HepG2 (cell line): ENCODE results near the gene SEMA4B. TPM values are rescaled to one million over a fixed set of nuclear protein-coding genes. Genes with fewer than 3 reads are reported as not detected.
A peak's percentile ranks its signal among the peaks of the same experiment; 100 is the strongest.

Experiments used
- ATAC-seq: fragments of 200-7000 bp; cut with Tn5 transposase; 3 replicates; pipeline ENCODE4 v1.9.1; 2020; ENCODE audit warnings: mild to moderate bottlenecking, moderate library complexity
- BruUV-seq: library from RNA; stranded (reverse); fragments of 400-500 nt; replicated peaks from 2 replicates; lab custom pipeline; 2021; lab: Mats Ljungman, UMichigan
- CTCF ChIA-PET: fragments of 300-600 bp; formaldehyde crosslinking; extraction: SDS; loops from one replicate; lab custom pipeline; 2021; ENCODE audit warnings: low total read pairs, inconsistent platforms, low intra/inter-chr PET ratio; lab: Yijun Ruan, JAX
- POLR2A ChIA-PET: fragments of 350-600 bp; sonication (Branson Sonifier 250); formaldehyde crosslinking; loops from one replicate; lab custom pipeline; 2020; ENCODE audit warnings: antibody characterized with exemption, inconsistent platforms; lab: Yijun Ruan, JAX
- DNase-seq: peaks from one replicate; pipeline ENCODE4 v3.0.0-alpha.2; 2015; ENCODE audit warnings: low spot score
- FAIRE-seq: peaks from 3 replicates; lab custom pipeline; 2011; peaks lifted over from hg19 to GRCh38; lab: Jason Lieb, UNC
- H2AFZ ChIP-seq: one replicate; pipeline ENCODE4 v1.6.1; 2011; ENCODE audit warnings: low read length, inconsistent platforms
- H3K27ac ChIP-seq: fragments of 300-600 bp; 3 replicates; pipeline ENCODE4 v1.8.0; 2011; ENCODE audit warnings: mixed run types, mild to moderate bottlenecking, mixed read lengths, low read length, inconsistent platforms; ENCODE audit not compliant: insufficient read depth; ENCODE audit errors: extremely low read length
- H3K27me3 ChIP-seq, 2 experiments: fragments of 200-600 bp in 1 of 2; 2 replicates in 1 of 2; 3 replicates in 1 of 2; pipeline versions ENCODE4 v1.6.0 to v1.8.0; 2011; ENCODE audit warnings: low read length in 2 of 2, mild to moderate bottlenecking in 2 of 2, moderate library complexity in 2 of 2, inconsistent platforms in 1 of 2; ENCODE audit not compliant: insufficient read depth in 2 of 2, control insufficient read depth in 1 of 2
- H3K36me3 ChIP-seq, 2 experiments: fragments of 200-600 bp in 1 of 2; replicated peaks in 1 of 2; 2 replicates in 1 of 2; 3 replicates in 1 of 2; pipeline versions ENCODE4 v1.5.1 to v1.8.0; 2011; ENCODE audit warnings: low read length in 2 of 2, inconsistent platforms in 1 of 2; ENCODE audit not compliant: insufficient read depth in 2 of 2, control insufficient read depth in 1 of 2
- H3K4me1 ChIP-seq: 2 replicates; pipeline ENCODE4 v1.5.1; 2012; ENCODE audit warnings: low read length, inconsistent platforms; ENCODE audit not compliant: insufficient read depth
- H3K4me2 ChIP-seq: 2 replicates; pipeline ENCODE4 v1.6.0; 2011; ENCODE audit warnings: low read depth, low read length, inconsistent platforms
- H3K4me3 ChIP-seq, 3 experiments: fragments of 200-600 bp in 1 of 3; sonication (generic), shearing (Covaris generic) in 1 of 3; replicated peaks in 1 of 3; 2 replicates each; pipeline ENCODE4 v1.5.1; 2011 to 2016; ENCODE audit warnings: low read length in 3 of 3, inconsistent platforms in 2 of 3, low read depth in 2 of 3, mild to moderate bottlenecking in 2 of 3, control low read depth in 1 of 3, mixed read lengths in 1 of 3; ENCODE audit not compliant: insufficient read depth in 1 of 3
- H3K79me2 ChIP-seq: one replicate; pipeline ENCODE4 v1.6.1; 2011; ENCODE audit warnings: low read length, inconsistent platforms; ENCODE audit not compliant: insufficient read depth
- H3K9ac ChIP-seq: 2 replicates; pipeline ENCODE4 v1.6.0; 2011; ENCODE audit warnings: mild to moderate bottlenecking, low read depth, low read length, inconsistent platforms; ENCODE audit not compliant: insufficient read depth
- H3K9me3 ChIP-seq: 2 replicates; pipeline ENCODE4 v1.5.1; 2012; ENCODE audit warnings: mild to moderate bottlenecking, low read length
- H4K20me1 ChIP-seq: 2 replicates; pipeline ENCODE4 v1.6.0; 2011; ENCODE audit warnings: inconsistent platforms, mild to moderate bottlenecking, low read length, moderate library complexity; ENCODE audit not compliant: insufficient read depth
- BCL6 ChIP-seq: IDR thresholded peaks from 2 replicates; pipeline ENCODE4 v1.6.1; 2016; ENCODE audit warnings: missing genetic modification reagents, missing compliant biosample characterization
- CBX2 ChIP-seq, 2 experiments: fragments of 200-600 bp in 1 of 2; sonication (generic); formaldehyde crosslinking in 1 of 2; IDR thresholded peaks; 2 replicates each; pipeline versions ENCODE4 v1.7.0 to v1.8.1; 2018 to 2022; ENCODE audit warnings: low read depth in 2 of 2, low read length in 1 of 2, mild to moderate bottlenecking in 1 of 2, missing genetic modification reagents in 1 of 2
- GPN1 ChIP-seq: sonication (generic); formaldehyde crosslinking; IDR thresholded peaks from 2 replicates; pipeline ENCODE4 v1.5.1; 2020; ENCODE audit warnings: missing genetic modification reagents, borderline replicate concordance
- NR2C2 ChIP-seq: sonication (generic); formaldehyde crosslinking; IDR thresholded peaks from 2 replicates; pipeline ENCODE4 v1.4.0; 2020; ENCODE audit warnings: missing genetic modification reagents, mild to moderate bottlenecking, moderate library complexity, borderline replicate concordance
- TCF7L2 ChIP-seq: IDR thresholded peaks from 2 replicates; pipeline ENCODE4 v1.6.1; 2011; ENCODE audit warnings: mild to moderate bottlenecking, low read depth, low read length, moderate library complexity
- TSC22D2 ChIP-seq: sonication (generic); formaldehyde crosslinking; IDR thresholded peaks from 2 replicates; pipeline ENCODE4 v1.5.1; 2020; ENCODE audit warnings: missing genetic modification reagents, mild to moderate bottlenecking, borderline replicate concordance
- ZFX ChIP-seq: sonication (generic); formaldehyde crosslinking; IDR thresholded peaks from 2 replicates; pipeline ENCODE4 v1.4.0; 2020; ENCODE audit warnings: mild to moderate bottlenecking, low read depth, missing genetic modification reagents, moderate library complexity
- ZNF292 ChIP-seq: sonication (generic); formaldehyde crosslinking; IDR thresholded peaks from 2 replicates; pipeline ENCODE4 v1.8.1; 2022; ENCODE audit warnings: mild to moderate bottlenecking, low read depth, missing genetic modification reagents, borderline replicate concordance
- ZNF331 ChIP-seq: sonication (generic); formaldehyde crosslinking; IDR thresholded peaks from 2 replicates; pipeline ENCODE4 v1.4.0; 2020; ENCODE audit warnings: missing genetic modification reagents
- ZNF512B ChIP-seq: sonication (generic); formaldehyde crosslinking; IDR thresholded peaks from 2 replicates; pipeline ENCODE4 v1.5.1; 2020; ENCODE audit warnings: missing genetic modification reagents, mild to moderate bottlenecking, borderline replicate concordance
- ZNF547 ChIP-seq: sonication (generic); formaldehyde crosslinking; IDR thresholded peaks from 2 replicates; pipeline ENCODE4 v1.5.1; 2020; ENCODE audit warnings: mild to moderate bottlenecking, missing genetic modification reagents
- ZNF788 ChIP-seq: sonication (generic); formaldehyde crosslinking; IDR thresholded peaks from 2 replicates; pipeline ENCODE4 v1.5.0; 2020; ENCODE audit warnings: mild to moderate bottlenecking, missing genetic modification reagents, borderline replicate concordance
- ZSCAN30 ChIP-seq: sonication (generic); formaldehyde crosslinking; IDR thresholded peaks from 2 replicates; pipeline ENCODE4 v1.5.0; 2020; ENCODE audit warnings: mild to moderate bottlenecking, missing genetic modification reagents
- ZZZ3 ChIP-seq: sonication (generic); formaldehyde crosslinking; IDR thresholded peaks from 2 replicates; pipeline ENCODE4 v1.4.0; 2020; ENCODE audit warnings: missing genetic modification reagents, mild to moderate bottlenecking, borderline replicate concordance
- WGBS: methylation state at CpG from one replicate; pipeline ENCODE4 v1.1.6; 2017; ENCODE audit warnings: low lambda C conversion rate; 5-methylcytosine and 5-hydroxymethylcytosine counted together
- in situ Hi-C: cut with HindIII; loops from 2 replicates; pipeline ENCODE4 v1.10.0; 2017; ENCODE audit warnings: low pct_unique_long_range_greater_than_20kb; ENCODE audit not compliant: extremely low pct_ligation_motif_present
- intact Hi-C: fragments of 100-400 bp; cut with micrococcal nuclease; formaldehyde crosslinking; loops from one replicate; pipeline ENCODE4 v1.10.0; 2022; ENCODE audit not compliant: unreplicated experiment
- polyA plus RNA-seq, 8 experiments: library from polyadenylated mRNA; depleted of rRNA in 3 of 8; stranded (reverse) in 7 of 8; unstranded in 1 of 8; fragments of >200 nt; fragmentation: Illumina TruSeq in 4 of 8; extraction: Trizol in 4 of 8; gene quantifications; 2 replicates each; pipeline versions ENCODE4 v1.2.1 to v1.2.3, GENCODE V29; 2011 to 2016; ENCODE audit warnings: low read depth in 4 of 8, missing spikeins in 1 of 8, mixed read lengths in 1 of 8; ENCODE audit not compliant: insufficient read depth in 1 of 8
- total RNA-seq, 5 experiments: library from RNA; depleted of rRNA; stranded (reverse); fragments of >200 nt; fragmentation: Illumina TruSeq; extraction: Trizol; gene quantifications; 2 replicates each; pipeline ENCODE4 v1.2.3, GENCODE V29; 2016; ENCODE audit warnings: low read depth in 1 of 5
- TF ChIP-seq, protein P1 (sequence below): sonication (generic); formaldehyde crosslinking; IDR thresholded peaks from 2 replicates; pipeline ENCODE4 v1.8.0; 2022; ENCODE audit warnings: missing genetic modification reagents, mild to moderate bottlenecking, moderate library complexity, borderline replicate concordance
- TF ChIP-seq, protein P2 (sequence below): sonication (generic); formaldehyde crosslinking; IDR thresholded peaks from 2 replicates; pipeline ENCODE4 v1.5.0; 2020; ENCODE audit warnings: missing genetic modification reagents

SEMA4B gene
- total and polyA plus RNA-seq, 2 of the 13 experiments (the other 11 are each of a cell fraction or from before 2014, with no cell fraction given): 2.1 to 17.0 TPM

DNA sequence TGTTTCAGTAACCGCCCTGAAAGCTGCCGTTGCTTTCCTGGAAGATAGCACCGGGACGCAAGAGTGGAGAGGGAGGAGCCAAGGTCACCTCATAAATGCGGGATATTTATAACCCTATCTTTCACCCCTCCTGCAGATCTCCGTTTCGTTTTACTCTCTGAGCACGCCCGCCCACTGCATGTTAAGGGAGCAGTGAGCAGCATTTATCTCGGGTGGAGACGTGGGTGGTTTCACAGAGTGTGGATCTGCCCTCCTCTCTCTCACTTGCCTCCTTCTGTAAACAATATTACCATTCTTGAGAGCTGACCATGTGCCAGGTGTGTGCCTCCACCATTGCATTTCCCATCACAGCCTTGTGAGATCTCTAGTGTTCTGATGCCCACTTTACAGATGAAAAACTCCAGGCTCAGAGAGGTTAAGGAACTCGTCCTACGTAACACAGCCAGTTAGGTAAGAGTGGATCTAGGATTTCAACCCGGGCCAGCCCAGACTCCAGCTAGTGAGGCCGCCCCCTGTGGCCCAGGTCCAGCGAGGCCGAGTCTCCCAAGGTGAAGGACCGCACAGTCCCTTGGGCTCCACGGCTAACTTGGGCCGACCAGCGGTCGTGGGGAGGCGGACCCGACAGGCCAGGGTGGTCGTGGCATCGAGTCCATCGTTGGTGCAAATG lies 16.9 kb upstream of the SEMA4B start:
- Histone ChIP-seq H2AFZ (peak overlapping the region; percentile 33), H3K79me2 (no peaks in the 10 kb centered on the region), H3K36me3 (no peaks in the 10 kb centered on the region), H3K9me3 (no peaks in the 10 kb centered on the region), H3K27me3 (peaks cover 0 to 3% of the 10 kb centered on the region in 2 experiments; a peak in 1 of 5 replicates), H3K4me3 (peak overlapping the region; percentile 59 to 89 (median 79)), H3K4me2 (peak overlapping the region; percentile 90), H3K27ac (no peak overlapping the region), H4K20me1 (no peaks in the 10 kb centered on the region), H3K4me1 (peaks cover 33% of the 10 kb centered on the region), H3K9ac (peak overlapping the region; percentile 48)
- ChIA-PET POLR2A (no interaction called here), CTCF (no interaction called here)
- in situ Hi-C loops (no loop called here), intact Hi-C loops (no loop called here)
- FAIRE-seq: no peak
- peak; percentile 24 for DNase-seq
- 1% methylated on average over 17 of the region's 27 CpGs for WGBS
- ATAC-seq: peak; percentile 73
- BruUV-seq: no TSS peak
- no peak for TF ChIP-seq TCF7L2
- peak; percentile 65 for TF ChIP-seq ZFX (CRISPR knock-in tag)
- no peak for TF ChIP-seq GPN1
- TF ChIP-seq NR2C2: peak; percentile 38; the same call in 1 of the 2 replicates
- TF ChIP-seq BCL6: 0 out of 2 replicates have a peak, but pooled peaks have one; percentile 10
- peak; percentile 72; the same call in 1 of the 2 replicates for TF ChIP-seq ZZZ3 (CRISPR knock-in tag)
- TF ChIP-seq CBX2 (IDR thresholded peaks at IDR 0.05; ENCODE audit: low read depth, low read length): no peak
- TF ChIP-seq CBX2 (CRISPR knock-in tag; IDR thresholded peaks at IDR 0.05; ENCODE audit: low read depth): no peak
- TF ChIP-seq ZNF512B (CRISPR knock-in tag): no peak; the same call in 1 of the 2 replicates
- peak; percentile 9; the same call in 1 of the 2 replicates for TF ChIP-seq ZNF788
- TF ChIP-seq ZNF292 (CRISPR knock-in tag): 0 out of 2 replicates have a peak, but pooled peaks have one; percentile 17
- TF ChIP-seq TSC22D2: no peak
- TF ChIP-seq, protein P1, sequence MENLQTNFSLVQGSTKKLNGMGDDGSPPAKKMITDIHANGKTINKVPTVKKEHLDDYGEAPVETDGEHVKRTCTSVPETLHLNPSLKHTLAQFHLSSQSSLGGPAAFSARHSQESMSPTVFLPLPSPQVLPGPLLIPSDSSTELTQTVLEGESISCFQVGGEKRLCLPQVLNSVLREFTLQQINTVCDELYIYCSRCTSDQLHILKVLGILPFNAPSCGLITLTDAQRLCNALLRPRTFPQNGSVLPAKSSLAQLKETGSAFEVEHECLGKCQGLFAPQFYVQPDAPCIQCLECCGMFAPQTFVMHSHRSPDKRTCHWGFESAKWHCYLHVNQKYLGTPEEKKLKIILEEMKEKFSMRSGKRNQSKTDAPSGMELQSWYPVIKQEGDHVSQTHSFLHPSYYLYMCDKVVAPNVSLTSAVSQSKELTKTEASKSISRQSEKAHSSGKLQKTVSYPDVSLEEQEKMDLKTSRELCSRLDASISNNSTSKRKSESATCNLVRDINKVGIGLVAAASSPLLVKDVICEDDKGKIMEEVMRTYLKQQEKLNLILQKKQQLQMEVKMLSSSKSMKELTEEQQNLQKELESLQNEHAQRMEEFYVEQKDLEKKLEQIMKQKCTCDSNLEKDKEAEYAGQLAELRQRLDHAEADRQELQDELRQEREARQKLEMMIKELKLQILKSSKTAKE (CRISPR knock-in tag): 0 out of 2 replicates have a peak, but pooled peaks have one; percentile 62
- TF ChIP-seq ZNF547 (CRISPR knock-in tag): peak; percentile 23; the same call in 1 of the 2 replicates
- no peak for TF ChIP-seq ZSCAN30
- TF ChIP-seq ZNF331: 0 out of 2 replicates have a peak, but pooled peaks have one; percentile 19
- TF ChIP-seq, protein P2, sequence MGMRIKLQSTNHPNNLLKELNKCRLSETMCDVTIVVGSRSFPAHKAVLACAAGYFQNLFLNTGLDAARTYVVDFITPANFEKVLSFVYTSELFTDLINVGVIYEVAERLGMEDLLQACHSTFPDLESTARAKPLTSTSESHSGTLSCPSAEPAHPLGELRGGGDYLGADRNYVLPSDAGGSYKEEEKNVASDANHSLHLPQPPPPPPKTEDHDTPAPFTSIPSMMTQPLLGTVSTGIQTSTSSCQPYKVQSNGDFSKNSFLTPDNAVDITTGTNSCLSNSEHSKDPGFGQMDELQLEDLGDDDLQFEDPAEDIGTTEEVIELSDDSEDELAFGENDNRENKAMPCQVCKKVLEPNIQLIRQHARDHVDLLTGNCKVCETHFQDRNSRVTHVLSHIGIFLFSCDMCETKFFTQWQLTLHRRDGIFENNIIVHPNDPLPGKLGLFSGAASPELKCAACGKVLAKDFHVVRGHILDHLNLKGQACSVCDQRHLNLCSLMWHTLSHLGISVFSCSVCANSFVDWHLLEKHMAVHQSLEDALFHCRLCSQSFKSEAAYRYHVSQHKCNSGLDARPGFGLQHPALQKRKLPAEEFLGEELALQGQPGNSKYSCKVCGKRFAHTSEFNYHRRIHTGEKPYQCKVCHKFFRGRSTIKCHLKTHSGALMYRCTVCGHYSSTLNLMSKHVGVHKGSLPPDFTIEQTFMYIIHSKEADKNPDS (CRISPR knock-in tag): no peak
